PC-9 (cell line): ENCODE data around the gene TMA7.

Experiments used
- CTCF ChIP-seq: fragments of 200-600 bp; sonication (generic); conservative IDR thresholded peaks from 2 replicates; pipeline ENCODE4 v1.6.1; 2017; ENCODE audit warnings: mixed run types, antibody characterized with exemption, mild to moderate bottlenecking, moderate library complexity
- EZH2 ChIP-seq: fragments of 200-600 bp; sonication (generic); IDR thresholded peaks from 2 replicates; pipeline ENCODE4 v1.8.0; 2017; ENCODE audit warnings: antibody characterized with exemption, low read depth

GRCh38 chr3:48394391-48394790 is 45.7 kb upstream of the TMA7 start:
- TF ChIP-seq CTCF: no peak
- no peak for TF ChIP-seq EZH2
